Cardiac septum (tissue), 1 donor: Measurements from ENCODE around the gene GLRX5. TPM values are rescaled to one million over a fixed set of nuclear protein-coding genes. Genes with fewer than 3 reads are reported as not detected.

ENCODE experiments used
- DNase-seq: peaks from one replicate; pipeline ENCODE4 v3.0.0-alpha.2; 2020; ENCODE audit warnings: low spot score
- intact Hi-C: fragments of 100-400 bp; cut with DNase I; formaldehyde crosslinking; loops from one replicate; pipeline ENCODE4 v1.14.0; 2022
- total RNA-seq: library from RNA; stranded (reverse); fragmentation: NEBNext Ultra II Directional; extraction: Animal tissue kit (Norgen Biotek cat#: 25700); gene quantifications from one replicate; pipeline ENCODE4 v1.2.1, GENCODE V29; 2021
- donor health status: DM: no; HTN: no; CAD: no.

Gene GLRX5
- total RNA-seq, 1 donor from 2014 or later: 61.8 TPM

GRCh38 chr14:95515080-95515489, 19.8 kb upstream of the GLRX5 start:
- intact Hi-C loops: loop anchor here (5.0 kb wide), 1 partner anchor 33 kb away; no protein-coding TSS in a partner anchor
- no peak for DNase-seq

GRCh38 chr14:95515596-95516552, 19.0 kb upstream of the GLRX5 start:
- intact Hi-C loops: loop anchor here (5.0 kb wide), 1 partner anchor 34 kb away; no protein-coding TSS in a partner anchor
- peak; percentile 90 for DNase-seq

- no peak for DNase-seq
- intact Hi-C loops: loop anchor here (5.0 kb wide), 1 partner anchor 34 kb away; no protein-coding TSS in a partner anchor
Measured at GRCh38 chr14:95516554-95517181, 18.2 kb upstream of the GLRX5 start, which contains the start of gene SYNE3. TSS of gene SYNE3 (minus strand) at chr14:95516650. CDS start at chr14:95475821, 40,829 bp downstream.

GRCh38 chr14:95518045-95518751, 16.7 kb upstream of the GLRX5 start:
- DNase-seq: no peak
- intact Hi-C loops: loop anchor here (5.0 kb wide), 1 partner anchor 36 kb away; no protein-coding TSS in a partner anchor

- intact Hi-C loops: loop anchor here (5.0 kb wide), 1 partner anchor 37 kb away; no protein-coding TSS in a partner anchor
- peak; percentile 90 for DNase-seq
Measured at GRCh38 chr14:95519699-95520098, 15.2 kb upstream of the GLRX5 start.

GRCh38 chr14:95520346-95520745, 14.5 kb upstream of the GLRX5 start:
- intact Hi-C loops: no loop called here
- DNase-seq: no peak

- intact Hi-C loops: no loop called here
Measured at GRCh38 chr14:95521001-95521400, 13.8 kb upstream of the GLRX5 start.

GRCh38 chr14:95522116-95522515, 12.7 kb upstream of the GLRX5 start:
- intact Hi-C loops: no loop called here
- DNase-seq: no peak

More at GRCh38 chr14:95521001-95521400, 13.8 kb upstream of the GLRX5 start:
- no peak for DNase-seq

- no peak for DNase-seq
- intact Hi-C loops: no loop called here
Measured at GRCh38 chr14:95522556-95522955, 12.3 kb upstream of the GLRX5 start.

- intact Hi-C loops: no loop called here
- DNase-seq: no peak
Measured at GRCh38 chr14:95523051-95523814, 11.6 kb upstream of the GLRX5 start.

- intact Hi-C loops: no loop called here
Measured at GRCh38 chr14:95523815-95524448, 10.9 kb upstream of the GLRX5 start.

GRCh38 chr14:95524706-95525512, 9.9 kb upstream of the GLRX5 start:
- no peak for DNase-seq
- intact Hi-C loops: no loop called here

More at GRCh38 chr14:95523815-95524448, 10.9 kb upstream of the GLRX5 start:
- DNase-seq: no peak

GRCh38 chr14:95525999-95526398, 8.9 kb upstream of the GLRX5 start:
- intact Hi-C loops: no loop called here
- DNase-seq: no peak

- no peak for DNase-seq
- intact Hi-C loops: loop anchor here (1.0 kb wide), 1 partner anchor 84 kb away; no protein-coding TSS in a partner anchor
Measured at GRCh38 chr14:95526483-95527386, 8.1 kb upstream of the GLRX5 start.

GRCh38 chr14:95527387-95528002, 7.4 kb upstream of the GLRX5 start:
- intact Hi-C loops: loop anchor here (1.0 kb wide), 1 partner anchor 85 kb away; no protein-coding TSS in a partner anchor
- no peak for DNase-seq

- intact Hi-C loops: no loop called here
- DNase-seq: no peak
Measured at GRCh38 chr14:95529216-95529615, 5.6 kb upstream of the GLRX5 start.
